HG03460 (cell line): ENCODE data around the gene NKAIN2.
"Not testable (repeated sequence)": the region's sequence is repeated elsewhere in the genome, so short reads cannot be mapped to it uniquely, and the experiment has no call there.

ENCODE experiments used
- ATAC-seq: cut with Tn5 transposase; IDR thresholded peaks from one replicate; pipeline ENCODE4 v1.9.1; 2021; ENCODE audit not compliant: unreplicated experiment

NKAIN2 gene

GRCh38 chr6:124190256-124190655 is 386.6 kb downstream of the NKAIN2 start:
- ATAC-seq: no peak

DNA sequence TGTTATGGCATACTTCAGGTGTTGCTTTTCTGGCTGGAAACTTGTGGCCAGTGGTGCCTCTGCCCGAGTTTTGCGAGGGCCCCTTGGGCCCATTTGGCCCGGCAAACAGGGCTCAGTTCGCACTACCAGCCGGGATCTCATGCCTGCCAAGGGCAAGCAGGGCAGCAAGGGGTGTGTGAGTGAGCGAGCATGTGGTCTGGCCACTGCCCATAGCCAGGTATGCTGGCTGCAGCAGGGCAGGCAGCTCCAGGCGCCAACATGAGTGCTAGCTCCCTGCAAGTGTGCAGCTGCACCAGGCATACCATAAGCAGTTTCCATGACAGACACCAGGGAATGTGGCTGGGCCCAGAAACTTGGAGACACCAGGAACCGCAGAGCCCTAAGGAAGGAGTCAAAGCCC is 389.5 kb downstream of the NKAIN2 start:
- no peak for ATAC-seq

DNA sequence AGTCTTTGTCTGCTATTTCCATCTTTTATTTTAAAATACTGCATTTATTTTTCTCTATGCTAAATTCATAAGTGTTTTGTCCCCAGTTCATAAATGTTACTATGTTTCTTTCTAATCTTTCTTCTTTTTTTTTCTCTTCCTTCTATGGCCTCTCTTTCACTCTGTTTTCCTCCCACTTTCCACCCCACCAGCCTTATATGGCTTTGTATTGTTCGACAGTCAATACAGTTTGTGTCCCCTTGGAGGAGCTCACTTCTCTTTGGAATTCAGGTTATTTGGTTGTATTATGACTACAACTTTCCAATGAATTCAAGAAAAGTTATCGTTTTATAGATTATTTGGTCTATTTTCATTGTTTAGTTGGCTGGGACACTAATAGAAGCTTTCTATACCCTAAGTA is 393.5 kb downstream of the NKAIN2 start:
- no peak for ATAC-seq

- no peak for ATAC-seq
Observed at GRCh38 chr6:124199286-124199685, 395.6 kb downstream of the NKAIN2 start.

DNA sequence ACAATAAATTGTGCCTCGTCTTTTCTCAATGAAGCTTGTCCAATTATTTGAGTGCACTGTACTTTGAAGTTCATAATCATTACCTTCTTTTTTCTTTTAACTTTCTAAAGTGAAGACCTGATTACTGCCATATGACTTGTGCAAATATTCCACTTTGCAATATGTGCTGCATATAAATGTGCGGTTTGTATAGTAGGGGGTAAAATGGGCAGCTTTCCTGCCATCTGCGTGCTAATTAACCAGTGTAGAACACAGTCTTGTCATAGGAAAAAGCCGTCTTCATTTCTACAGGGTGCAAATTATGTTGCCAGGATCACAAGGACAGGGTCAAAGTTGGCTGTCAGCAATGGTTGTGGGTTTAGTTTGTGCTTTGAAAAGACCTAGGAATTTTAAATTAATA is 397.0 kb downstream of the NKAIN2 start:
- no peak for ATAC-seq

DNA sequence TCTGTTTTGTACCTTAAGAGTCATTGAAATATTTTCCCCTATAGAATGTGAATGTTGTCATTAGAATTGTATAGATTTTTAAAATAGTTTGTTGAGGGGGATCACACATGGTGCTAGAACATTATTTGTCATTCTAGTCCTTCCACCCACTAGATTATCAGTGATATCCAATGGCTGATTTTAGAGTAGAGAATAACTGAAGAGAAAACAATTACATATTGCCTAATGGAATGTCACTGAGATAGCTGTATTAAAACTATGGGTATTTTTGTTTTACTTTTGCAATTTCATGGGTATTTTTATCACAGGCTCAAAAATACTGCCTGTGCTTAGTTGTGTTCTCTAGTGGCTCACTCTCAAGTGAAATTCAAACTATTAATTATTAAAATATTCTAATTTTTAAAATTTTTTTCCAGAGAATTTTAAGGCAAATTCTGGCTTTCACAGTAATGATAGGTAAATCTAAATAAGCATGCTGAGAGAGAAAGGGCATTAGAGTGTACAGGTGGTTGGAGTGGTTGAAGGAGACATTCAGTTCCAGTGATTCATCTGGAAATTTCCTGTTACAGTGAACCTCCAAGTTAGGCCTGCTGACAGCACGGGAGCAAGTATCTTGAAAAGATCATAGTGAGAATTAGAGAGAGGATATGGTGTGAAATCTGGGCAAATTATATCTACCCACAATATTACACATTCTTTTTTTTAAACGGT is 399.6 kb downstream of the NKAIN2 start:
- ATAC-seq: no peak

DNA sequence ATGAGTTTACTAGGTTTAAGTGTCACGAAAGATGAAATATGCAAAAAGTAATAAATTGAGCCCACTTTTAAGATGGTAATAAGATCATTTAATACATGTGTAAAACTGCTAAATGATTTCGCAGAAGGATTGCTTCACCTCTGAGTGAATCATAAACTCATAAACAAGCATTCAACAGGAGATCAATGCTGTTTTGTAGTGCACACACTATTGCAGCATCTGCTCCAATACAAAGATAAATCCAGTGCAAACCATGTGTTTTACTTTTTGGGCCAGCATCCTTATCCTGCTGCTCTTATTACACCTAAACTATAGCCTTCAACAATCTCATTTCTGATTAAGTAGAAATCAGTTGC is 400.1 kb downstream of the NKAIN2 start:
- ATAC-seq: no peak

DNA sequence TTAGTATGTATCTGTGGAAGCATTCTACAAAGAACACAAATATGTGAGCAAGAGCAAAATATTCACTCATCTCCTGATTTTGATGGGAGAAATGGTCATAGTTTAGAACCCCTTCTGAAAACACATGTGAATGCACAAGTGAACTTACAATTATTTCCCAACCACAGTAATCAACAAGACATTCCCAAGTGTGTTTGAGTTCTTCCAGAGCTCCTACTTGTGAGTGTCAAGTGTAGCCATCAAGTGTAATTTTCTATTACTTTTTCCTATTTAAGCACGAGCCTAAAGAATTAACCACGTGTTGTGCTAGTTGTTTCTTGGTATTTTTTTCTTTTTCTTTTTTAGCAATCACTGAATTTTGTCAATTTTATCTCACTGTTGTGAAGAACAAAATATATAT is 402.3 kb downstream of the NKAIN2 start:
- ATAC-seq: no peak

DNA sequence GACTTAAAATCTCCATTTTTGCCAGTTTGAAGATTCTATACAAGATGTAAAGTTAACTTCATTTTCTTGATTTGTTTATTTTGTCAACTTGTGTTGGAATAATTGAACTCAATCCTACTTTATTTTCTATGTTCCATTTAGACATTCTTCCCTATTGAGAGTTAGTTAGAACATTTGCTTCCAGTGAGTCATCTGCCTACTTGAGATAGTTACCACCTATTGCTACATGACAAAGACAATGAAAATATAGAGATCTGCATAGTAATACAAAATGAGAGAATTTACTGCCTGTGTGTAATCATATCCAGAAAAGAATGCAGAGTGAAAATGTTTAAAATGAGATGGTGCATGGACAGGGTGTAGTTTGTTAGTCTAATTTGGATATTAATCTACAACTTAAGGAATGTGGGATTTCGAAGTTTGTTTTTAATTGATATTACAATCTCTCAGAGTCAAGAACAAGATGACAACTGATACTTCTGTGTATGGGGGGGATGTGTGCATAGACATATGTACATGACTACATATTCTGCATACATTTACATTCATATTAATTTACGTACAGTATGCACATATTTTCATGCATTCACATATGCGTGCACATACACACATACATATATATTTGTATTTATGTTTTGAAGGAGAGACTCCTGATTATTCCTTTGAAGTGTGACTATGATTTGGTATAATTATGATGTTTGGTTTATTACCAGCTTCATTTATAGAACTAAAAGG is 420.1 kb downstream of the NKAIN2 start:
- no peak for ATAC-seq

DNA sequence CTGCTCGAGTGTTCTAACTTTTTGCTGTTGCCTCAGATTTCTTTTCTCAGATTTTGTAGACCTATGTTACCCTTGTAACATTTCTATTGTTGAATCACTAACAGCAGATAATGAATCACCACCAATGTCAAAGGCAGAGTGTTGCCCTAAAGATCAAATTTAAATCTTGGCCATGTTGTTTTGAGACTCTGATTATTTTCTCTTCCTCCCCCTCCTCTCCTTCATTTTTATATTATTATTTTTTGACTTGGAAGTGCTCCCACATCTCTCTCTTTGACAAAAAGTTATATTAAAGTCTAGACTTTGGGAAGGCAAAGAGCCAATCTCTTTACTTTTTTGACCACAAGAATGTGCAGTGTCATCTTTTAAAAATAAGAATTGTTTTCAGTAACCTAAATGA is 422.7 kb downstream of the NKAIN2 start:
- no peak for ATAC-seq

DNA sequence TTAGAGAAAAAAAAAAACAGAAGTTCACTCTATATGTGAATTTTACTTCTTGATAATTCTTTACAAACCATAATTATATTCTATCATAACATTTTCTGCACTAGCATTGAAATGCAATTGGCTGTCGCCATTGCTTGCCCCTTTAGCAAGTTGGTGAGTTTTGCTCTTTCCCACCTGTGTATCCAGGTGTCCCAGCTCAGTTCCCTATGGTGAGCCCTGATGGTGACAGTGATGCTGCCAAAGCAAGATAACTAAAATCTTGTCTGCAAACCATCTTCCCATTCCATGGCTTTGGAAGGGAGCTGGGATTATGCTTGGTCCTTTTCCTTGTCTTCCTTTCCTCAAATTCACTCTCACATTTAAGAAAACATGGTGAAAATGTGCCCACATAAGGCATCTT is 429.6 kb downstream of the NKAIN2 start:
- ATAC-seq: no peak

DNA sequence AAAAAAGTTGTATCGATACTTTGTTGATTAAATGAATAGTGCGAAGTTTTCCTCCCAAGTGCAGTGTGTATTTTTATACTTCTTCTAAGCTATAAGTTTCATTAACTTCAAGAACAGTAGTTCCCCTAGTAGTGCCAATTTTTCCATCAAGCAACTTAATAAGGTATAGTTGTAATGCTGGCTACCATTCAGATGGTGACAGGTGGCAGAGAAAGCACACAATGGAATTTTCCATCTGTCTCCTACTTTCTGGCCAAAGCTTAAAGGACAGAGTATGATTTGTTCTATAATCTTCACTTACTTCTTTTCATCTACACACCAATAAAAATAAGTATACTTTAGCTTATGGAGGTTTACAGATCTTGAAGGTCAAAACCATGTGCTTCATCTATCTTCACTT is 431.1 kb downstream of the NKAIN2 start:
- no peak for ATAC-seq

GRCh38 chr6:124237911-124238310 is 434.2 kb downstream of the NKAIN2 start:
- no peak for ATAC-seq

DNA sequence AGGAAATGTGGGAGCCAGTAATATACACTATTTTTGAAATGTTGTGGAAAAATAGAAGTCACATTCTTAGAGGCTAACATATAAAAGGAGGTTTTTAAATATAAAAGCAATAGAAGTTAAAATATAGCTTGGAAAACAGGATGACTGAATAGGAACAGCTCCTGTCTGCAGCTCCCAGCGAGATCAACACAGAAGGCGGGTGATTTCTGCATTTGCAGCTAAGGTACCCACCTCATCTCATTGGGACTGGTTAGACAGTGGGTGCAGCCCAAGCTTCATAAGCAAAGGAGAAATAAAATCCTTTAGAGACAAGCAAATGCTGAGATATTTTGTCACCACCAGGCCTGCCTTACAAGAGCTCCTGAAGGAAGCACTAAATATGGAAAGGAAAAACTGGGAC is 434.7 kb downstream of the NKAIN2 start:
- not testable (repeated sequence) for ATAC-seq

- ATAC-seq: no peak
Observed at GRCh38 chr6:124254941-124255685, 451.4 kb downstream of the NKAIN2 start.

- ATAC-seq: no peak
Observed at GRCh38 chr6:124260337-124260736, 456.7 kb downstream of the NKAIN2 start.

GRCh38 chr6:124269733-124270132 is 466.1 kb downstream of the NKAIN2 start:
- no peak for ATAC-seq

- no peak for ATAC-seq
Observed at GRCh38 chr6:124273701-124274100, 470.0 kb downstream of the NKAIN2 start.

GRCh38 chr6:124282541-124282940 is 478.9 kb downstream of the NKAIN2 start:
- ATAC-seq: no peak

- ATAC-seq: no peak
Observed at GRCh38 chr6:124283486-124283885, 479.8 kb downstream of the NKAIN2 start.

DNA sequence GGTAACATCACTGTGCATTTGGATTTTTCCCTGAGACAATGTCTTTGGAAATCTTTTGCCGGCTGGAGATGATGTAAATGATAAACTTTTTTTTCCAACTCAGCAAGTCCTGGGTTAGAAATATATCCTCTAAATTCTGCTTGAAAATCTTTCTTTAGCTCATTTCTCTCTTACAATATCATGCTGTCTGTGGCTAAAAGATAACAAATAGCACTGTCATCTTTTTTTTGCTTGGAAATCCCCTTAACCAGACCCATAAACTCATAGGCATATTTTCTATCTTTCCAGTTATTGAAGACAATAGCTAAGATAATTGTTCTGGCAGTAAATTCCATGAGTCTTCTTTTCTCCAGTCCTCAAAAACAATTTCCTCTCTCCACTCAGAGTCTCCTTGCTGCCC is 481.5 kb downstream of the NKAIN2 start:
- no peak for ATAC-seq

GRCh38 chr6:124294574-124295200 is 491.0 kb downstream of the NKAIN2 start:
- no peak for ATAC-seq
